Measurements from ENCODE around the gene TFPI2. TPM values are rescaled to one million over a fixed set of nuclear protein-coding genes. Genes with fewer than 3 reads are reported as not detected.
A peak's percentile ranks its signal among the peaks of the same experiment; 100 is the strongest.

Gene TFPI2
- total RNA-seq, 4 donors from 2014 or later = 0.40 to 1.4 TPM; not detected in 2

GRCh38 chr7:93890041-93890463 is 501 bp downstream of the TFPI2 start:
- Histone ChIP-seq H3K27me3 (no peaks in the 10 kb centered on the region), H3K9me3 (no peaks in the 10 kb centered on the region), H3K36me3 (no peaks in the 10 kb centered on the region), H3K27ac (no peak overlapping the region), H3K4me1 (peaks cover 0 to 8% (median 0%) of the 10 kb centered on the region in 4 donors), H3K4me3 (peak overlapping the region; percentile 16 to 51 (median 42))
- no peak for TF ChIP-seq POLR2A (IDR thresholded peaks at IDR 0.05)
- TF ChIP-seq CTCF (IDR thresholded peaks at IDR 0.05) = no peak
- no peak for DNase-seq

DNA sequence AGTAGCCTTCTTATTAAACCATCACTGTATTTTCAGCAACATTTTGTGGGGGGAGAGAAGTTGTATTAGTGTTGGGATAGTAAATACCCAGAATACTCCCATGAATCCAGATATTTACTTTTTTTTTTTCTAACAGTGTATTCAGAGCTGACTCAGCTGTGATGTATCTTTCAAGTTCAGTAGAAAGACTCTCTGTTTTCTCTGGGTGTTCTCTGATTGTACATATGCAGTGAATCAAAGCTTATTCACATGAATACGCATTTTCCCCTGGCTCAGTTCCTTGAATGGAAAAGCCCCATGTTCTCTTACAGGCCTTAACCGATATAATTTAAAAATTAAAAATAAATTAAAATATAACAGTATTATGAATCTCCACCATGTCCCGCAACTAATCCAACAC is 1.3 kb downstream of the TFPI2 start:
- Histone ChIP-seq H3K27me3 (no peaks in the 10 kb centered on the region), H3K4me3 (no peak overlapping the region), H3K36me3 (no peaks in the 10 kb centered on the region), H3K9me3 (no peaks in the 10 kb centered on the region), H3K4me1 (peaks cover 0 to 8% (median 0%) of the 10 kb centered on the region in 4 donors), H3K27ac (no peak overlapping the region)
- TF ChIP-seq CTCF (IDR thresholded peaks at IDR 0.05) = no peak
- no peak for TF ChIP-seq POLR2A (IDR thresholded peaks at IDR 0.05)
- DNase-seq = no peak

GRCh38 chr7:93884541-93884940 is 6.0 kb downstream of the TFPI2 start:
- H3K27me3 ChIP-seq = no peaks in the 10 kb centered on the region
- H3K27ac ChIP-seq = no peak overlapping the region
- TF ChIP-seq CTCF (IDR thresholded peaks at IDR 0.05) (no peak), POLR2A (IDR thresholded peaks at IDR 0.05) (no peak)
- no peak overlapping the region for H3K4me3 ChIP-seq
- H3K9me3 ChIP-seq = peaks cover 0 to 3% (median 0%) of the 10 kb centered on the region in 4 donors
- no peaks in the 10 kb centered on the region for H3K4me1 ChIP-seq
- DNase-seq = no peak
- no peaks in the 10 kb centered on the region for H3K36me3 ChIP-seq

DNA sequence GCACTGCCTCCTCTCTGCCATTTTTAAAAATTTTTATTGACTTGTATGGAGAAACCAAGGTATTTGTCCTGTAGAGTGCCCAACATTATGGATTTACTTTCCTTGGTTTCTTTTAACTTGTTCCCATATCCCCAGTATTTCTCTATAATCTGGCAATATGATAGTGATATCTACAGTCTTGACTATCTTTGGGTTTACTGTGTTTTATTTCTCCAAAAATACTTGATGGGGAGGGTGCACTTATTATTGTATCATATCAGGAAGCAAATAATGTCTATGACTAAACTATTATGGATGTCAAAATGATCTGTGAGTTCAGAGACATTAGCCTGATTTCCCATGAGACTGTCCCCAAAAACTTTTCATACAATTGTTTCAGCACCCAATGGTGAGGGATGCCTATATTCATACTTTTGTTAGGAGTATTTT is 6.6 kb downstream of the TFPI2 start:
- Histone ChIP-seq H3K27me3 (no peaks in the 10 kb centered on the region), H3K27ac (no peak overlapping the region), H3K9me3 (peaks cover 0 to 4% (median 0%) of the 10 kb centered on the region in 4 donors), H3K4me1 (no peaks in the 10 kb centered on the region), H3K36me3 (no peaks in the 10 kb centered on the region), H3K4me3 (no peak overlapping the region)
- DNase-seq = no peak
- TF ChIP-seq CTCF (IDR thresholded peaks at IDR 0.05) = no peak
- TF ChIP-seq POLR2A (IDR thresholded peaks at IDR 0.05) = no peak

DNA sequence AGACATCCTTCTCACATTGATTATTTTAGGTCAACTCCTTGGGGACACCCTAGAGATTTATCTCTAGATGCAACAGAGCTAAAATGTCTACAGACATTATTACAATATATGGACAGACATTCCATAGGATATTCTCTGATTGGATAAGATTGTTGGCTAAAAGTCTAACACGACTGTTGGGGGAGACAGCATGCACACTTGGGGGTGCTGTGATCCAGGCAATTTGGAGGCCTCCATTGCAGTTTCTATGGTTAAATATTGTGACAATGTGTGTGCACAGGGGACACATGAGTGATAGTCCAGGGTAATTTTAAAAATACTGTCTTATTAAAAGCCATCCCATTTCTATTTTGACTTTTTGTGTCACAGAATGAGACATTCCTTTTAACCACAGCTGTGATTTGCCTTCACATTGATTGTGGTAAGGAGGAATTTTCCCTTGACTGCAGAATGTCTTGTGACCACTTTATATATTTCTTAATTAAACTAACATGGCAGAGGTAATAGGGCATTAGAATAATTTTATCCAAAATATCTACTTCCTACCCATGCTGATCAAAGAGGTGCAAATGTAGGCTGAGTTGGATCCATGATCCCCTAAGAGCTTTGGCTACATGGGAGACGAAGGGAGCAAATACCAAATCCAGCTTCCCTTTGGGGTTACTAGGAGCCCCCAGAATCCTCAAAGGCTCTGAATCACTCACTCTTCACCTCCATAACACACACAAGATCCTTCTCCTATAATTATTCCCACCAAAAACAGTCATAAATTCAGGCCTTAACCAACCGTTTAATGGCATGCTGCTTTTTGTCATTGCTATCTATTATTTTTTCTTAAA is 7.3 kb downstream of the TFPI2 start:
- H3K9me3 ChIP-seq = peaks cover 0 to 4% (median 0%) of the 10 kb centered on the region in 4 donors
- H3K27me3 ChIP-seq = no peaks in the 10 kb centered on the region
- no peak for DNase-seq
- TF ChIP-seq POLR2A (IDR thresholded peaks at IDR 0.05) (no peak), CTCF (IDR thresholded peaks at IDR 0.05) (no peak)
- H3K36me3 ChIP-seq = no peaks in the 10 kb centered on the region
- H3K27ac ChIP-seq = no peak overlapping the region
- H3K4me1 ChIP-seq = no peaks in the 10 kb centered on the region
- H3K4me3 ChIP-seq = no peak overlapping the region

Measured in Peyer's patch (tissue), 4 donors.